BE2C (cell line): ENCODE measurements around the gene ELAVL1.

Experiments
- DNase-seq: peaks from one replicate; pipeline ENCODE4 v3.0.0-alpha.2; 2020
- H3K27me3 ChIP-seq: fragments of 250-450 bp; sonication (Bioruptor Pico); 2 replicates; pipeline ENCODE4 v1.5.1; 2020; ENCODE audit warnings: mild to moderate bottlenecking
- H3K36me3 ChIP-seq: fragments of 250-450 bp; sonication (Bioruptor Pico); 2 replicates; pipeline ENCODE4 v1.5.1; 2020; ENCODE audit warnings: mild to moderate bottlenecking
- H3K4me1 ChIP-seq: fragments of 250-450 bp; sonication (Bioruptor Pico); 2 replicates; pipeline ENCODE4 v1.5.1; 2020
- H3K4me3 ChIP-seq: 2 replicates; pipeline ENCODE4 v1.5.1; 2011; ENCODE audit warnings: low read depth, low read length
- H3K9me3 ChIP-seq: fragments of 250-450 bp; sonication (Bioruptor Pico); 2 replicates; pipeline ENCODE4 v1.5.1; 2020
- TF ChIP-seq, protein P1 (sequence below): IDR thresholded peaks from 2 replicates; pipeline ENCODE4 v1.5.1; 2012; ENCODE audit warnings: mild to moderate bottlenecking, low read depth, low read length

The ELAVL1 gene

DNA sequence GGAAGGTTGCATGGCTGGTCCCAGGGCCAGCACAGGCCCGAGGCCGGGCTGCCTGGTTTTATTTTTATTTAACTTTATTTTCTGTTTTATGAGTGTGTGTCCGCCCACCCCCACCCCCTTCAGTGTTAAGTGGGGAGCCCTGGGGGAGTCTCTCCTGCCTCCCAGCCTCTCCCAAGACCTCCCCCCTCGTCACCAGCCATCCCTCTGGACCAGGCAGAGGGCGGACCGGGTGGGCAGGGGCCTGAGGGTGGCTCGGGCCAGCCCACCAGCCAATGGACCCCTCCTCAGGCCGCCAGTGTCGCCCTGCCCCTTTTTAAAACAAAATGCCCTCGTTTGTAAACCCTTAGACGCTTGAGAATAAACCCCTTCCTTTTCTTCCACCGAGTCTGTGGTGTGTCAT lies 91.3 kb downstream of the ELAVL1 start:
- Histone ChIP-seq H3K4me3 (no peak overlapping the region), H3K4me1 (no peaks in the 10 kb centered on the region), H3K27me3 (peaks cover 43% of the 10 kb centered on the region), H3K9me3 (no peaks in the 10 kb centered on the region), H3K36me3 (peaks cover 27% of the 10 kb centered on the region)
- no peak for DNase-seq
- TF ChIP-seq, protein P1, sequence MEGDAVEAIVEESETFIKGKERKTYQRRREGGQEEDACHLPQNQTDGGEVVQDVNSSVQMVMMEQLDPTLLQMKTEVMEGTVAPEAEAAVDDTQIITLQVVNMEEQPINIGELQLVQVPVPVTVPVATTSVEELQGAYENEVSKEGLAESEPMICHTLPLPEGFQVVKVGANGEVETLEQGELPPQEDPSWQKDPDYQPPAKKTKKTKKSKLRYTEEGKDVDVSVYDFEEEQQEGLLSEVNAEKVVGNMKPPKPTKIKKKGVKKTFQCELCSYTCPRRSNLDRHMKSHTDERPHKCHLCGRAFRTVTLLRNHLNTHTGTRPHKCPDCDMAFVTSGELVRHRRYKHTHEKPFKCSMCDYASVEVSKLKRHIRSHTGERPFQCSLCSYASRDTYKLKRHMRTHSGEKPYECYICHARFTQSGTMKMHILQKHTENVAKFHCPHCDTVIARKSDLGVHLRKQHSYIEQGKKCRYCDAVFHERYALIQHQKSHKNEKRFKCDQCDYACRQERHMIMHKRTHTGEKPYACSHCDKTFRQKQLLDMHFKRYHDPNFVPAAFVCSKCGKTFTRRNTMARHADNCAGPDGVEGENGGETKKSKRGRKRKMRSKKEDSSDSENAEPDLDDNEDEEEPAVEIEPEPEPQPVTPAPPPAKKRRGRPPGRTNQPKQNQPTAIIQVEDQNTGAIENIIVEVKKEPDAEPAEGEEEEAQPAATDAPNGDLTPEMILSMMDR = no peak

DNA sequence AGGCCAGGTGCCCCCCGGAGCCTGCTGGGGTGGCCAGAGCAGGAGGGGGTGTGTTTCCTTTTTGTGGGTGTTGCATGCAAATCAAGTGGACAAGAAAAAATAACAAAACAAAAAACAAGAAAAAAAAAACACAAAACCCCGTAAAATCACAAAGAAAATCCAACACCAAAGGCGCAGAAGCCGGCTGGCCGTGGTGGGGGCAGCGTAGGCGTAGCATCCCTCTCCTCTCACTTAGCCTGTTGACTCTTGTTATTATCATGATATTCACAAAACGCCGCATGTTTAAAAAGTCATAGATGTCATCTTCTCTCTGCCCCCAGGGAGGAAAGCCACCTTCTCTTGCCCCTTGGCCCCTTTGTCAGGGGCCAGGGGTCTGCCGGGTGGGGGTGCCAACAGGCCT lies 91.8 kb downstream of the ELAVL1 start:
- peaks cover 27% of the 10 kb centered on the region for H3K36me3 ChIP-seq
- peaks cover 41% of the 10 kb centered on the region for H3K27me3 ChIP-seq
- no peak for DNase-seq
- H3K4me1 ChIP-seq = no peaks in the 10 kb centered on the region
- H3K9me3 ChIP-seq = no peaks in the 10 kb centered on the region
- TF ChIP-seq, protein P1 = no peak
- no peak overlapping the region for H3K4me3 ChIP-seq

DNA sequence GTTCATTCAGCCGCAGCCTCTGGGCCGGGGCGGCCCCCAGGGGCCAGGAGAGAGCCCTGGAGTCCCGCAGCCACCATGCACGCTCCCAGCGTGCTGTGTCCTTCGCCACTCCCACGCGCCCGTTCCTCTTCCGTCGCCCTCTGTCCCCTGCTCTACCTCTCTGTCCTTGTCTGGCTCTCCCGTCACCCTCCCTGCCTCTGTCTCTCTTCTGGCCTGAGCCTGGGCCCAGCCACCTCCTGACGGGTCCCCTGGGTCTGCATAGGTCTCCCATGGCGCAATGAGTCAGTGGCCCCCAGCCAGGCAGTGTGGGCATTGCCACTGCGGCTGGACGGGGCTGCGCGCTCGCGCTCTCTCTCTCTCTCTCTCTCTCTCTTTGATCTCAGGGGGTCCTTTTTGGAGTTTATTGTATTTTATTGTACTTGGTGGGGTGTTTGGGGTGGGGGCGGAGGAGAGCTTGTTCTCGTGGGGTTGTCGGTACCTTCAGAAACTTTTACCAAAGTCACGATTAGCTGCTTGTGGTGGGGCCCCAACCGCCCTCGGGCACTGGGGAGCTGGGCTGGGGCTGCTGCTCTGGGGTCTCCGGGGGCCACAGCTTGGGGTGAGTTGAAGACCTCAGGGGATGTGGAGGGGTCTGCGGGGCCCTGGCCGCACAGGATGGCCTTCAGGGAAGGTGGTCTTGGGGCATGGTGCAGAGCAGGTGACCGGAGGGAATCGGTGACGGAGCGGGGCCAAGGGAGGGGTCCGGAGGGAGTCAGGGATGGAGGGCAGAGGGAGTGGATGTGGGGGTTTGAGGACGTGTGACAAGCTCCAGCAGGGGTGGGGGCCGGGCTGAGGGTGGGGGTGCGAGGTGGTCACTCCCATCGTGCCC lies 92.5 kb downstream of the ELAVL1 start:
- Histone ChIP-seq H3K4me3 (no peak overlapping the region), H3K9me3 (no peaks in the 10 kb centered on the region), H3K36me3 (peaks cover 27% of the 10 kb centered on the region), H3K4me1 (no peaks in the 10 kb centered on the region), H3K27me3 (peaks cover 34% of the 10 kb centered on the region)
- TF ChIP-seq, protein P1 = no peak
- no peak for DNase-seq

DNA sequence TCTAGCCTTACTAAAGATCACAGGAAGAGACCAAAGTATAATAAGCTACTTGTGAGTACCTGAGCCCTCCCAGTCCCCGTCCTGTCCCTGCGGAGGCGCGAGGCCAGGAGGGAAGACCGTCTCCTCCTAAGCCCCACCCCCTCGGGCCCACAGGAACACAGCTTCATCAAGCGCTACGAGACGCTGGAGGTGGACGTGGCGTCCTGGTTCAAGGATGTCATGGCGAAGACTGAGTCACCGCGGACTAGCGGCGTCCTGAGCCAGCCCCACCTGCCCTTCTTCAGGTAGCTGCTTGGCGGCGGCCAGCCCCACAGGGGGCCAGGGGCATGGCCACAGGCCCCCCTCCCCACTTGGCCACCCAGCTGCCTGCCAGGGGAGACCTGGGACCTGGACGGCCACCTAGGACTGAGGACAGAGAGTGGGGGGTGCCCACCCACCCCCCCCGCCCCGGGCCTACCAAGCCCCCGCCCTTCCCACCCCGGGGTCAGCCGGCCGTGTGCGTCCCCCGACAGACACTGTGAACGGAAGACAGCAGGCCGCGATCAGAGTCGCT lies 93.2 kb downstream of the ELAVL1 start:
- no peak for DNase-seq
- Histone ChIP-seq H3K4me1 (no peaks in the 10 kb centered on the region), H3K4me3 (no peak overlapping the region), H3K9me3 (no peaks in the 10 kb centered on the region), H3K36me3 (peaks cover 27% of the 10 kb centered on the region), H3K27me3 (peaks cover 27% of the 10 kb centered on the region)
- TF ChIP-seq, protein P1 = no peak

DNA sequence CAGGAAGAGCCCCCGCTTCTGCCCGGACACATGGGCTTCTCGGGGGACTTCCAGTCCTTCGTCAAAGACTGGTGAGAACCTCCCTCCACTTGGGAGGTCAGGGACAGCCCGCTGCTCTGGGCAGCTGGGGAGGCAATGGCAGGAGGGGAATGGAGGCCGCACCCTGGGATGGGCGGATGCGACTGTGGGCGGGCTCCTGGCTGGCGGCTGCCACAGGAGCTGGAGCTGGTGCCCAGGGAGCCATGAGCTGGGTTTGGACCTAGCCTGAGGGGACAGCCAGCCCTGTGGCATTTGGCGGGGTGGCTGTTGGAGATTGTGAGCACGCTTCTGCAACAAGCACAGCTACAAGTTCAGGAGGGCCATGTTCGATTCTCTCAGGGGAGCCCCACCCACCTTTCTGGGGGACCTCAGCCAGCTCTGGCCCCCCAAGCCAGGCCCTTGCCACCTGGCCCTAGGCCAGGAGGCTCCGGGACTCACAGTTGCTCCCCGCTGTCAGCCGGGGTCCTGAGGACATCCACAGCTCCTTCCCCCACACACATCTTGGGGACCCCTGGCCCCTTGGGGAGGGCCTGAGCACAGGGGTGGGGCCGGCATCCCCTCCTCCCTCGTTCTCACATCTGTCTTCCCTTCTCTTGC lies 93.8 kb downstream of the ELAVL1 start:
- no peak for DNase-seq
- H3K36me3 ChIP-seq = peaks cover 27% of the 10 kb centered on the region

More for the DNA sequence above, 93.8 kb downstream of the ELAVL1 start:
- Histone ChIP-seq H3K9me3 (no peaks in the 10 kb centered on the region), H3K4me3 (no peak overlapping the region), H3K27me3 (peaks cover 21% of the 10 kb centered on the region), H3K4me1 (no peaks in the 10 kb centered on the region)
- TF ChIP-seq, protein P1 = no peak
